Endodermal cell (in vitro differentiated cells): ENCODE measurements around the gene PRRX2. TPM values are rescaled to one million over a fixed set of nuclear protein-coding genes. Genes with fewer than 3 reads are reported as not detected.

Experiments used
- DNase-seq: peaks from one replicate; pipeline ENCODE4 v3.0.0-alpha.2; 2017
- H3K27ac ChIP-seq: 2 replicates; pipeline ENCODE4 v1.5.1; 2013; ENCODE audit warnings: mild to moderate bottlenecking, low read depth, low read length, moderate library complexity
- H3K27me3 ChIP-seq: 2 replicates; pipeline ENCODE4 v1.6.1; 2013; ENCODE audit warnings: mild to moderate bottlenecking, low read length, moderate library complexity; ENCODE audit not compliant: insufficient read depth, control insufficient read depth, poor library complexity, severe bottlenecking
- H3K36me3 ChIP-seq: 2 replicates; pipeline ENCODE4 v1.7.0; 2013; ENCODE audit warnings: mild to moderate bottlenecking, low read length, moderate library complexity; ENCODE audit not compliant: control insufficient read depth, insufficient read depth
- H3K4me1 ChIP-seq: one replicate; pipeline ENCODE4 v1.7.0; 2013; ENCODE audit warnings: low read length; ENCODE audit not compliant: control insufficient read depth, insufficient read depth
- H3K4me3 ChIP-seq: 2 replicates; pipeline ENCODE4 v1.5.1; 2013; ENCODE audit warnings: mild to moderate bottlenecking, low read length, moderate library complexity
- H3K9ac ChIP-seq: 2 replicates; pipeline ENCODE4 v1.6.1; 2013; ENCODE audit warnings: mild to moderate bottlenecking, low read length, moderate library complexity; ENCODE audit not compliant: poor library complexity, severe bottlenecking; ENCODE audit errors: extremely low read depth
- H3K9me3 ChIP-seq: 2 replicates; pipeline ENCODE4 v1.6.1; 2013; ENCODE audit warnings: mild to moderate bottlenecking, low read length, moderate library complexity; ENCODE audit not compliant: control insufficient read depth
- H3K27ac Mint-ChIP-seq: 2 replicates; pipeline ENCODE4 v1.8.0; 2020; ENCODE audit warnings: mixed read lengths
- H3K27me3 Mint-ChIP-seq: 2 replicates; pipeline ENCODE4 v1.8.0; 2021; ENCODE audit warnings: mild to moderate bottlenecking, mixed read lengths; ENCODE audit not compliant: insufficient read depth
- H3K36me3 Mint-ChIP-seq: 2 replicates; pipeline ENCODE4 v1.8.0; 2020; ENCODE audit warnings: low read depth, mixed read lengths
- H3K4me1 Mint-ChIP-seq: 2 replicates; pipeline ENCODE4 v1.8.0; 2020; ENCODE audit warnings: mixed read lengths
- H3K4me3 Mint-ChIP-seq: 2 replicates; pipeline ENCODE4 v1.8.0; 2020; ENCODE audit warnings: mild to moderate bottlenecking, moderate library complexity, mixed read lengths
- H3K9me3 Mint-ChIP-seq: 2 replicates; pipeline ENCODE4 v1.8.0; 2020; ENCODE audit warnings: mild to moderate bottlenecking, mixed read lengths
- CTCF ChIP-seq: fragments of 200-600 bp; sonication (generic); conservative IDR thresholded peaks from 2 replicates; pipeline ENCODE4 v1.5.0; 2021; ENCODE audit warnings: antibody characterized with exemption, mild to moderate bottlenecking
- WGBS, 2 experiments: methylation state at CpG; one replicate each; pipeline versions ENCODE4 v1.1.5 to v1.1.7; 2013; ENCODE audit warnings: missing lambda C conversion rate in 2 of 2, mixed read lengths in 1 of 2; ENCODE audit not compliant: insufficient coverage in 1 of 2, insufficient read length in 1 of 2; 5-methylcytosine and 5-hydroxymethylcytosine counted together
- total RNA-seq, 2 donors: library from RNA; stranded (reverse); fragmentation: NEBNext Ultra II Directional in 1 of 2; extraction: Animal tissue kit (Norgen Biotek cat#: 25700) in 1 of 2; gene quantifications; 2 replicates in 1 of 2; 3 replicates in 1 of 2; pipeline ENCODE4 v1.2.1, GENCODE V29; 2021

PRRX2 gene
- total RNA-seq, 2 donors from 2014 or later, result 1.0 to 3.8 TPM

GRCh38 chr9:129769669-129770068 is 104.2 kb downstream of the PRRX2 start:
- TF ChIP-seq CTCF, result no peak
- Histone ChIP-seq H3K9ac (no peak overlapping the region), H3K27me3 (no peaks in the 10 kb centered on the region), H3K9me3 (no peaks in the 10 kb centered on the region), H3K4me3 (no peak overlapping the region), H3K36me3 (no peaks in the 10 kb centered on the region), H3K4me1 (no peaks in the 10 kb centered on the region), H3K27ac (no peak overlapping the region)
- H3K27ac Mint-ChIP-seq, result no peak overlapping the region
- WGBS, 2 experiments, result 90 to 92% methylated on average over 4 to 5 of the region's 5 CpGs
- DNase-seq, result no peak
- H3K36me3 Mint-ChIP-seq, result no peaks in the 10 kb centered on the region
- H3K4me3 Mint-ChIP-seq, result no peak overlapping the region
- no peaks in the 10 kb centered on the region for H3K27me3 Mint-ChIP-seq
- H3K9me3 Mint-ChIP-seq, result no peaks in the 10 kb centered on the region
- no peaks in the 10 kb centered on the region for H3K4me1 Mint-ChIP-seq

- no peak overlapping the region for H3K9ac ChIP-seq
- no peak overlapping the region for H3K4me3 ChIP-seq
- Mint-ChIP-seq H3K27ac (no peak overlapping the region), H3K36me3 (no peaks in the 10 kb centered on the region), H3K4me1 (no peaks in the 10 kb centered on the region), H3K4me3 (no peak overlapping the region), H3K9me3 (no peaks in the 10 kb centered on the region), H3K27me3 (no peaks in the 10 kb centered on the region)
- H3K27ac ChIP-seq, result no peak overlapping the region
- H3K9me3 ChIP-seq, result no peaks in the 10 kb centered on the region
- 89 to 91% methylated on average over 4 to 5 of the region's 5 CpGs for WGBS, 2 experiments
- no peaks in the 10 kb centered on the region for H3K27me3 ChIP-seq
- no peak for TF ChIP-seq CTCF
- DNase-seq, result no peak
- H3K36me3 ChIP-seq, result no peaks in the 10 kb centered on the region
- H3K4me1 ChIP-seq, result no peaks in the 10 kb centered on the region
Observed at GRCh38 chr9:129770741-129771140, 105.3 kb downstream of the PRRX2 start.

Other genes with a start within 250 kb of the PRRX2 start
- gene C9orf50, start 44.5 kb upstream of the PRRX2 start, total RNA-seq, result not detected
- 10 to 100 TPM; 39.6 to 49.1 TPM for gene NTMT1, start 39.5 kb upstream of the PRRX2 start, total RNA-seq
- 10 to 100 TPM; 19.8 to 20.2 TPM for gene ASB6, start 23.5 kb upstream of the PRRX2 start, total RNA-seq
- under 1 TPM; 0.29 to 0.62 TPM for gene PTGES, start 87.4 kb downstream of the PRRX2 start, total RNA-seq
- 10 to 100 TPM; 15.2 to 16.9 TPM for gene TOR1B, start 137.5 kb downstream of the PRRX2 start, total RNA-seq
- gene TOR1A, start 158.5 kb downstream of the PRRX2 start, total RNA-seq, result 10 to 100 TPM; 48.4 to 49.9 TPM
- gene C9orf78, start 169.6 kb downstream of the PRRX2 start, total RNA-seq, result 10 to 100 TPM; 29.9 to 34.1 TPM
- 10 to 100 TPM; 24.4 to 25.8 TPM for gene USP20, start 169.8 kb downstream of the PRRX2 start, total RNA-seq